Breast epithelium (tissue), 3 donors: ENCODE data around the gene SCAP.

Source experiments
- POLR2A ChIP-seq: fragments of 450-650 bp; IDR thresholded peaks from one replicate; pipeline ENCODE4 v1.6.1; 2016; ENCODE audit warnings: antibody characterized with exemption, mild to moderate bottlenecking, moderate library complexity
- TF ChIP-seq, protein P1 (sequence below), 3 donors: fragments of 450-650 bp; IDR thresholded peaks; one replicate each; pipeline ENCODE4 v1.5.1; 2016 to 2017; ENCODE audit warnings: antibody characterized with exemption in 3 of 3, mild to moderate bottlenecking in 3 of 3, moderate library complexity in 3 of 3

GRCh38 chr3:47406762-47407149, 69.0 kb downstream of the SCAP start:
- TF ChIP-seq, protein P1, sequence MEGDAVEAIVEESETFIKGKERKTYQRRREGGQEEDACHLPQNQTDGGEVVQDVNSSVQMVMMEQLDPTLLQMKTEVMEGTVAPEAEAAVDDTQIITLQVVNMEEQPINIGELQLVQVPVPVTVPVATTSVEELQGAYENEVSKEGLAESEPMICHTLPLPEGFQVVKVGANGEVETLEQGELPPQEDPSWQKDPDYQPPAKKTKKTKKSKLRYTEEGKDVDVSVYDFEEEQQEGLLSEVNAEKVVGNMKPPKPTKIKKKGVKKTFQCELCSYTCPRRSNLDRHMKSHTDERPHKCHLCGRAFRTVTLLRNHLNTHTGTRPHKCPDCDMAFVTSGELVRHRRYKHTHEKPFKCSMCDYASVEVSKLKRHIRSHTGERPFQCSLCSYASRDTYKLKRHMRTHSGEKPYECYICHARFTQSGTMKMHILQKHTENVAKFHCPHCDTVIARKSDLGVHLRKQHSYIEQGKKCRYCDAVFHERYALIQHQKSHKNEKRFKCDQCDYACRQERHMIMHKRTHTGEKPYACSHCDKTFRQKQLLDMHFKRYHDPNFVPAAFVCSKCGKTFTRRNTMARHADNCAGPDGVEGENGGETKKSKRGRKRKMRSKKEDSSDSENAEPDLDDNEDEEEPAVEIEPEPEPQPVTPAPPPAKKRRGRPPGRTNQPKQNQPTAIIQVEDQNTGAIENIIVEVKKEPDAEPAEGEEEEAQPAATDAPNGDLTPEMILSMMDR (IDR thresholded peaks at IDR 0.05) = no peak
- TF ChIP-seq POLR2A = no peak
